Activated T-cell treated with anti-CD3 and anti-CD28 coated beads, Interleukin-2, amount 50 U/mL, for 4 hours (primary cell): ENCODE data around the gene UGCG. TPM values are rescaled to one million over a fixed set of nuclear protein-coding genes. Genes with fewer than 3 reads are reported as not detected.
"Not testable (repeated sequence)": the region's sequence is repeated elsewhere in the genome, so short reads cannot be mapped to it uniquely, and the experiment has no call there.

ENCODE experiments used
- ATAC-seq, 2 donors: fragments of 200-7000 bp; cut with Tn5 transposase; one replicate each; pipeline ENCODE4 v1.10.0; 2021
- DNase-seq: peaks from one replicate; pipeline ENCODE4 v3.0.0-alpha.2; 2020
- H3K27me3 Mint-ChIP-seq: one replicate; pipeline ENCODE4 v1.8.0; 2021; ENCODE audit warnings: low read depth, mixed read lengths
- H3K36me3 Mint-ChIP-seq: one replicate; pipeline ENCODE4 v1.8.0; 2022; ENCODE audit warnings: mixed read lengths; ENCODE audit not compliant: insufficient read depth
- H3K4me1 Mint-ChIP-seq: one replicate; pipeline ENCODE4 v1.8.0; 2021; ENCODE audit warnings: low read depth, mixed read lengths
- H3K4me3 Mint-ChIP-seq: one replicate; pipeline ENCODE4 v1.8.0; 2021; ENCODE audit warnings: mild to moderate bottlenecking, moderate library complexity, mixed read lengths
- H3K9me3 Mint-ChIP-seq: one replicate; pipeline ENCODE4 v1.8.0; 2021; ENCODE audit warnings: mixed read lengths
- total RNA-seq, 3 donors: library from RNA; stranded (reverse); gene quantifications; one replicate each; pipeline ENCODE4 v1.2.1, GENCODE V29; 2021

Gene UGCG
- total RNA-seq, 3 donors from 2014 or later = 34.1 to 43.3 (median 40.9) TPM

GRCh38 chr9:111874500-111874899, 22.1 kb upstream of the UGCG start:
- Mint-ChIP-seq H3K4me1 (peaks cover 7% of the 10 kb centered on the region), H3K9me3 (no peaks in the 10 kb centered on the region), H3K4me3 (no peak overlapping the region), H3K36me3 (no peaks in the 10 kb centered on the region), H3K27me3 (no peaks in the 10 kb centered on the region)
- no peak for DNase-seq
- no peak for ATAC-seq

DNA sequence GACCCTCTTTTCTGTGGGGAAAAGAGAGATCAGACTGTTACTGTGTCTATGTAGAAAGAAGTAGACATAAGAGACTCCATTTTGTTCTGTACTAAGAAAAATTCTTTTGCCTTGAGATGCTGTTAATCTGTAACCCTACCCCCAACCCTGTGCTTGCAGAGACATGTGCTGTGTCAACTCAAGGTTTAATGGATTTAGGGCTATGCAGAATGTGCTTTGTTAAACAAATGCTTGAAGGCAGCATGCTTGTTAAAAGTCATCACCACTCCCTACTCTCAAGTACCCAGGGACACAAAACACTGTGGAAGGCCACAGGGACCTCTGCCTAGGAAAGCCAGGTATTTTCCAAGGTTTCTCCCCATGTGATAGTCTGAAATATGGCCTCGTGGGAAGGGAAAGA, 21.3 kb upstream of the UGCG start:
- not testable (repeated sequence) for ATAC-seq

GRCh38 chr9:111875691-111876090, 20.9 kb upstream of the UGCG start:
- DNase-seq, H3K36me3 Mint-ChIP-seq, H3K9me3 Mint-ChIP-seq, H3K27me3 Mint-ChIP-seq, H3K4me3 Mint-ChIP-seq, H3K4me1 Mint-ChIP-seq, ATAC-seq: not testable (repeated sequence)

More for the DNA sequence above, 21.3 kb upstream of the UGCG start:
- not testable (repeated sequence) for H3K9me3 Mint-ChIP-seq, H3K36me3 Mint-ChIP-seq, DNase-seq, H3K4me1 Mint-ChIP-seq, H3K4me3 Mint-ChIP-seq, H3K27me3 Mint-ChIP-seq

GRCh38 chr9:111876179-111876578, 20.4 kb upstream of the UGCG start:
- Mint-ChIP-seq H3K4me1 (peaks cover under 1% of the 10 kb centered on the region), H3K4me3 (no peak overlapping the region), H3K9me3 (peaks cover 6% of the 10 kb centered on the region), H3K36me3 (no peaks in the 10 kb centered on the region), H3K27me3 (no peaks in the 10 kb centered on the region)
- no peak for ATAC-seq
- DNase-seq = no peak

DNA sequence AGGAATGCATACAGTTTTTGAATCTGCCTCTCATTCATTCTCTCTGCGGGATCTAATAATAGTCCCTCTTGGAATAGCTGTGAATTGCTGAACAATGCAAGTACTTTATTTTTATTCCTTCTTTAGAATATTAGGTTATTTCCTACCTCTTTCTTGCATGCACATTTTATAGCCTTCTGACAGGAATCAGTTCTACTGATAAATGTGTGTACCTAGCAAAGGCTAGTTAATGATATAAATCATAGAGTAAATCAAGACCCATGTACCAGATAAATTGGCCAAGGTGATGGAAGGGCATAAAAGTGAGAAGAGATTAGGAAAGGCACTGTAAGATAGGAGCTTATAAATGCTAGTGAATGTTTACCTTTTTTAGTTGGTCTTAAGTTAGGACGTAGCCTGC, 19.2 kb upstream of the UGCG start:
- Mint-ChIP-seq H3K4me3 (no peak overlapping the region), H3K9me3 (peaks cover 9% of the 10 kb centered on the region), H3K36me3 (no peaks in the 10 kb centered on the region), H3K27me3 (no peaks in the 10 kb centered on the region), H3K4me1 (no peaks in the 10 kb centered on the region)
- no peak for ATAC-seq
- DNase-seq = no peak

DNA sequence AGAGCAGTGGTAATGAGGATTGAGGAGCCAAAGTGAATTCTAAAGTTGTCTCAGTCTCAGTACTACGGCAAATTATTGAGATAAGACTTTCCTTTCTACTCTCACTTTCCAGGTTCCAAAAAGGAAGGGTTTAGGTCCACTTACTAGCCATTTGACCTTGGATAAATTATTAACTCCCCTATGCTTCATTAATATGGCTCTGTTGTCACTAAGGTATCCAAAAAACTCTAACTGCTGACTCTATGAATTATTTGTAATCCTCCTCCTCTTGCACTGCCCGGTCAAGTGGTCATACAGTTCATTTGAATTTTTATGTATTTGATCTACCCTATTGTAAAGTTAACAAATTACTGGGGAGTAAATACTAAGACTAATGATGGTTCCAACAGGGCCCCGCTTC, 17.7 kb upstream of the UGCG start:
- Mint-ChIP-seq H3K27me3 (no peaks in the 10 kb centered on the region), H3K4me1 (no peaks in the 10 kb centered on the region), H3K9me3 (peaks cover 9% of the 10 kb centered on the region), H3K4me3 (no peak overlapping the region), H3K36me3 (no peaks in the 10 kb centered on the region)
- no peak for DNase-seq
- no peak for ATAC-seq

- Mint-ChIP-seq H3K4me3 (no peak overlapping the region), H3K36me3 (no peaks in the 10 kb centered on the region), H3K4me1 (peaks cover 8% of the 10 kb centered on the region), H3K9me3 (no peaks in the 10 kb centered on the region), H3K27me3 (no peaks in the 10 kb centered on the region)
- DNase-seq (no peak), ATAC-seq (no peak)
Measured at GRCh38 chr9:111886983-111887718, 9.5 kb upstream of the UGCG start.

GRCh38 chr9:111890334-111890733, 6.3 kb upstream of the UGCG start:
- no peak overlapping the region for H3K4me3 Mint-ChIP-seq
- peaks cover 18% of the 10 kb centered on the region for H3K4me1 Mint-ChIP-seq
- no peaks in the 10 kb centered on the region for H3K27me3 Mint-ChIP-seq
- no peak for ATAC-seq
- no peaks in the 10 kb centered on the region for H3K9me3 Mint-ChIP-seq
- DNase-seq = no peak
- H3K36me3 Mint-ChIP-seq = no peaks in the 10 kb centered on the region

DNA sequence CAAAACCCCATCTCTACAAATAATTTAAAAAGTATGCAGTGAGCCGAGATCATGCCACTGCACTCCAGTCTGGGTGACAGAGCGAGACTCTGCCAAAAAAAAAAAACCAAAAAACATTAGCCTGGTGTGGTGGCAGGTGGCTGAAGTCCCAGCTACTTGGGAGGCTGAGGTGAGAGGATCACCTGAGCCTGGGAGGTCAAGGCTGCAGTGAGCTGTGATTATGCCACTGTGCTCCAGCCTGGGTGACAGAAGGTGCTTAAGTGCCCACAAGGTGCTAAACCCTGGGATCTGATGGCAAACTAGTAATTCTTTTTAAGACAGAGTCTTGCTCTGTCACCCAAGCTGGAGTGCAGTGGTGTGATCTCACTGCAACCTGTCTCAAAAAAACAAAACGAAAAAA, 5.7 kb upstream of the UGCG start:
- not testable (repeated sequence) for H3K27me3 Mint-ChIP-seq, H3K9me3 Mint-ChIP-seq, H3K4me3 Mint-ChIP-seq, H3K36me3 Mint-ChIP-seq, DNase-seq, ATAC-seq
- peaks cover 21% of the 10 kb centered on the region for H3K4me1 Mint-ChIP-seq

DNA sequence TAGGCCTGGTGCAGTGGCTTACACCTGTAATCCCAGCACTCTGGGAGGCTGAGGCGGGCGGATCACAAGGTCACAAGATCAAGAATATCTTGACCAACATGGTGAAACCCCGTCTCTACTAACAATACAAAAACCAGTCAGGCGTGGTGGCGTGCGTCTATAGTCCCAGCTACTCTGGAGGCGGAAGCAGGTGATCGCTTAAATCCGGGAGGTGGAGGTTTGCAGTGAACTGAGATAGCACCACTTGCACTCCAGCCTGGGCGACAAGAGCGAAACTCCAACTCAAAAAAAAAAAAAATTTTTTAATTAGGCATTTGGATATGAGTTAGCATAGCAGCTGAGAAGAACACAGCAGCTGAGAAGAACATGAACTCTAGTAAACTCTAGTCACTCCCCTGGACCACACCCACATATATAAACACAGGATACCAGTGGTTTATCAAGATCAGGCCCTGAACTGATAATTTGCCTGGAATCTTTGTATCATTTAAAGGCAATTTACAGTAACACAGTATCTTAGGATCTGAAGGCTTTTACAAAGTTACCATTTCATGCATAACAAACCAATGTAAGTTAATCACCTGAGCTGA, 4.6 kb upstream of the UGCG start:
- H3K36me3 Mint-ChIP-seq = no peaks in the 10 kb centered on the region
- H3K27me3 Mint-ChIP-seq = no peaks in the 10 kb centered on the region
- H3K9me3 Mint-ChIP-seq = no peaks in the 10 kb centered on the region
- H3K4me3 Mint-ChIP-seq = no peak overlapping the region
- H3K4me1 Mint-ChIP-seq = peaks cover 21% of the 10 kb centered on the region
- DNase-seq (no peak), ATAC-seq (no peak)

DNA sequence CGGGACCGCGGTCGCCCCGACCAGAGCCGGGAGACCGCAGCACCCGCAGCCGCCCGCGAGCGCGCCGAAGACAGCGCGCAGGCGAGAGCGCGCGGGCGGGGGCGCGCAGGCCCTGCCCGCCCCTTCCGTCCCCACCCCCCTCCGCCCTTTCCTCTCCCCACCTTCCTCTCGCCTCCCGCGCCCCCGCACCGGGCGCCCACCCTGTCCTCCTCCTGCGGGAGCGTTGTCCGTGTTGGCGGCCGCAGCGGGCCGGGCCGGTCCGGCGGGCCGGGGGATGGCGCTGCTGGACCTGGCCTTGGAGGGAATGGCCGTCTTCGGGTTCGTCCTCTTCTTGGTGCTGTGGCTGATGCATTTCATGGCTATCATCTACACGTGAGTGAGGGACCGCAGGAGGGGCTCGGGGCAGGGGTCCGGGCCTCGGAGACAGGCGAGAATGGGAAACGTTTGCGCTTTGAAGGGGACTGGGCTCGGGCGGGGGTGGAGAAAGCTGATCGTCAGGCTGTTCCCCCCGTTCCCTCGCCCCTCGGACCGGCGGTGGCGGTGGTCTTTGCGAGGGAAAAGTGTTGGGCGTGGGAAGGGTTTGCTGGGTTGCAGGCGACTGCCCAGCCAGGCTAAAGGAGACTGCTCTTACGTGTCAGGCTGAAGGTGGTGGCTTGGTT, 457 bp downstream of the UGCG start:
- H3K27me3 Mint-ChIP-seq = no peaks in the 10 kb centered on the region
- no peak for DNase-seq
- peak overlapping the region; percentile 93 for H3K4me3 Mint-ChIP-seq
- H3K36me3 Mint-ChIP-seq = no peaks in the 10 kb centered on the region
- peak; percentile 58 to 62 for ATAC-seq
- H3K4me1 Mint-ChIP-seq = peaks cover 20% of the 10 kb centered on the region
- no peaks in the 10 kb centered on the region for H3K9me3 Mint-ChIP-seq

GRCh38 chr9:111897601-111898137, 1.1 kb downstream of the UGCG start:
- Mint-ChIP-seq H3K4me1 (peaks cover 14% of the 10 kb centered on the region), H3K36me3 (no peaks in the 10 kb centered on the region), H3K9me3 (no peaks in the 10 kb centered on the region), H3K4me3 (no peak overlapping the region), H3K27me3 (no peaks in the 10 kb centered on the region)
- ATAC-seq (no peak), DNase-seq (no peak)

- H3K4me1 Mint-ChIP-seq = peaks cover 13% of the 10 kb centered on the region
- H3K36me3 Mint-ChIP-seq = no peaks in the 10 kb centered on the region
- no peaks in the 10 kb centered on the region for H3K27me3 Mint-ChIP-seq
- DNase-seq = no peak
- no peak for ATAC-seq
- H3K4me3 Mint-ChIP-seq = no peak overlapping the region
- no peaks in the 10 kb centered on the region for H3K9me3 Mint-ChIP-seq
Measured at GRCh38 chr9:111898331-111899096, 1.9 kb downstream of the UGCG start.

- peaks cover 6% of the 10 kb centered on the region for H3K36me3 Mint-ChIP-seq
- H3K27me3 Mint-ChIP-seq = no peaks in the 10 kb centered on the region
- DNase-seq (no peak), ATAC-seq (no peak)
- H3K4me3 Mint-ChIP-seq = peak overlapping the region; percentile 21
- no peaks in the 10 kb centered on the region for H3K9me3 Mint-ChIP-seq
- H3K4me1 Mint-ChIP-seq = peaks cover 23% of the 10 kb centered on the region
Measured at GRCh38 chr9:111900151-111900857, 3.7 kb downstream of the UGCG start.
